ENCODE results near the gene LRRC8C. TPM values are rescaled to one million over a fixed set of nuclear protein-coding genes. Genes with fewer than 3 reads are reported as not detected.
A peak's percentile ranks its signal among the peaks of the same experiment; 100 is the strongest.

Gene LRRC8C
- total RNA-seq, 1 donor from 2014 or later = 5.5 TPM

- Histone ChIP-seq H3K4me1 (peaks cover 17% of the 10 kb centered on the region), H3K27me3 (peaks cover 30% of the 10 kb centered on the region), H2AFZ (replicated peaks) (peak overlapping the region; percentile 98), H3K9ac (peak overlapping the region; percentile 40), H3K4me2 (peak overlapping the region; percentile 98), H3F3A (ENCODE audit: low read depth) (peaks cover 23% of the 10 kb centered on the region), H3K36me3 (no peaks in the 10 kb centered on the region), H3K27ac (no peak overlapping the region), H3K4me3 (peak overlapping the region; percentile 89), H3K9me3 (ENCODE audit: low read depth) (no peaks in the 10 kb centered on the region), H3K79me2 (ENCODE audit: low read depth) (no peaks in the 10 kb centered on the region), H4K20me1 (ENCODE audit: low read depth) (peaks cover 9% of the 10 kb centered on the region)
- Mint-ChIP-seq H3K27me3 (ENCODE audit: insufficient read depth, low read depth) (peaks cover 6% of the 10 kb centered on the region), H3K27ac (no peak overlapping the region), H3K36me3 (no peaks in the 10 kb centered on the region), H3K4me1 (peaks cover 18% of the 10 kb centered on the region), H3K4me3 (peak overlapping the region; percentile 91), H3K9me3 (no peaks in the 10 kb centered on the region)
- DNase-seq (ENCODE audit: low spot score) = peak; percentile 76
- no peak for TF ChIP-seq CTCF (IDR thresholded peaks at IDR 0.05)
- no peak for TF ChIP-seq EZH2 (IDR thresholded peaks at IDR 0.05)
- no peak for TF ChIP-seq EZH2phosphoT487 (IDR thresholded peaks at IDR 0.05)
Measured at GRCh38 chr1:89633248-89633799, 404 bp downstream of the LRRC8C start.

- peaks cover 23% of the 10 kb centered on the region for H3F3A ChIP-seq (ENCODE audit: low read depth)
- peaks cover 6% of the 10 kb centered on the region for H3K27me3 Mint-ChIP-seq (ENCODE audit: insufficient read depth, low read depth)
- H3K4me1 ChIP-seq = peaks cover 17% of the 10 kb centered on the region
- no peaks in the 10 kb centered on the region for H3K9me3 Mint-ChIP-seq
- peaks cover 18% of the 10 kb centered on the region for H3K4me1 Mint-ChIP-seq
- peak overlapping the region; percentile 91 for H3K4me3 Mint-ChIP-seq
- DNase-seq (ENCODE audit: low spot score) = peak; percentile 35
- H3K79me2 ChIP-seq (ENCODE audit: low read depth) = no peaks in the 10 kb centered on the region
- TF ChIP-seq CTCF (IDR thresholded peaks at IDR 0.05) = no peak
- H3K4me2 ChIP-seq = peak overlapping the region; percentile 98
- no peaks in the 10 kb centered on the region for H3K36me3 Mint-ChIP-seq
- no peak overlapping the region for H3K27ac Mint-ChIP-seq
- H3K9ac ChIP-seq = peak overlapping the region; percentile 40
- peaks cover 9% of the 10 kb centered on the region for H4K20me1 ChIP-seq (ENCODE audit: low read depth)
- H3K36me3 ChIP-seq = no peaks in the 10 kb centered on the region
- H3K9me3 ChIP-seq (ENCODE audit: low read depth) = no peaks in the 10 kb centered on the region
- H2AFZ ChIP-seq (replicated peaks) = peak overlapping the region; percentile 98
- peak overlapping the region; percentile 89 for H3K4me3 ChIP-seq
- no peak overlapping the region for H3K27ac ChIP-seq
- peaks cover 30% of the 10 kb centered on the region for H3K27me3 ChIP-seq
Measured at GRCh38 chr1:89633800-89634625, 1.1 kb downstream of the LRRC8C start.

- no peak overlapping the region for H3K27ac Mint-ChIP-seq
- H3F3A ChIP-seq (ENCODE audit: low read depth) = peaks cover 23% of the 10 kb centered on the region
- H3K4me2 ChIP-seq = no peak overlapping the region
- no peaks in the 10 kb centered on the region for H3K36me3 Mint-ChIP-seq
- H2AFZ ChIP-seq (replicated peaks) = no peak overlapping the region
- no peak for TF ChIP-seq EZH2 (IDR thresholded peaks at IDR 0.05)
- TF ChIP-seq EZH2phosphoT487 (IDR thresholded peaks at IDR 0.05) = no peak
- TF ChIP-seq CTCF (IDR thresholded peaks at IDR 0.05) = no peak
- H4K20me1 ChIP-seq (ENCODE audit: low read depth) = peaks cover 9% of the 10 kb centered on the region
- H3K4me1 Mint-ChIP-seq = peaks cover 18% of the 10 kb centered on the region
- no peak overlapping the region for H3K4me3 Mint-ChIP-seq
- peaks cover 17% of the 10 kb centered on the region for H3K4me1 ChIP-seq
- H3K9ac ChIP-seq = no peak overlapping the region
- peaks cover 7% of the 10 kb centered on the region for H3K27me3 Mint-ChIP-seq (ENCODE audit: insufficient read depth, low read depth)
- no peaks in the 10 kb centered on the region for H3K79me2 ChIP-seq (ENCODE audit: low read depth)
- DNase-seq (ENCODE audit: low spot score) = no peak
- H3K9me3 ChIP-seq (ENCODE audit: low read depth) = no peaks in the 10 kb centered on the region
- H3K36me3 ChIP-seq = no peaks in the 10 kb centered on the region
- no peak overlapping the region for H3K27ac ChIP-seq
- peaks cover 30% of the 10 kb centered on the region for H3K27me3 ChIP-seq
- H3K4me3 ChIP-seq = no peak overlapping the region
- H3K9me3 Mint-ChIP-seq = no peaks in the 10 kb centered on the region
Measured at GRCh38 chr1:89635825-89636815, 3.2 kb downstream of the LRRC8C start.
